ENCODE data around the gene FBXL16.

- TF ChIP-seq, protein P1, sequence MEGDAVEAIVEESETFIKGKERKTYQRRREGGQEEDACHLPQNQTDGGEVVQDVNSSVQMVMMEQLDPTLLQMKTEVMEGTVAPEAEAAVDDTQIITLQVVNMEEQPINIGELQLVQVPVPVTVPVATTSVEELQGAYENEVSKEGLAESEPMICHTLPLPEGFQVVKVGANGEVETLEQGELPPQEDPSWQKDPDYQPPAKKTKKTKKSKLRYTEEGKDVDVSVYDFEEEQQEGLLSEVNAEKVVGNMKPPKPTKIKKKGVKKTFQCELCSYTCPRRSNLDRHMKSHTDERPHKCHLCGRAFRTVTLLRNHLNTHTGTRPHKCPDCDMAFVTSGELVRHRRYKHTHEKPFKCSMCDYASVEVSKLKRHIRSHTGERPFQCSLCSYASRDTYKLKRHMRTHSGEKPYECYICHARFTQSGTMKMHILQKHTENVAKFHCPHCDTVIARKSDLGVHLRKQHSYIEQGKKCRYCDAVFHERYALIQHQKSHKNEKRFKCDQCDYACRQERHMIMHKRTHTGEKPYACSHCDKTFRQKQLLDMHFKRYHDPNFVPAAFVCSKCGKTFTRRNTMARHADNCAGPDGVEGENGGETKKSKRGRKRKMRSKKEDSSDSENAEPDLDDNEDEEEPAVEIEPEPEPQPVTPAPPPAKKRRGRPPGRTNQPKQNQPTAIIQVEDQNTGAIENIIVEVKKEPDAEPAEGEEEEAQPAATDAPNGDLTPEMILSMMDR (conservative IDR thresholded peaks at IDR 0.05; ENCODE audit: low read length): no peak
- no peak for TF ChIP-seq EZH2phosphoT487 (IDR thresholded peaks at IDR 0.05; ENCODE audit: borderline replicate concordance)
Observed at GRCh38 chr16:714558-715476, 9.2 kb upstream of the FBXL16 start, which contains the start of gene METRN.

Measured in Loucy (cell line).